GM10266 (cell line): ENCODE measurements around the gene NUAK1.
"Not testable (repeated sequence)": the region's sequence is repeated elsewhere in the genome, so short reads cannot be mapped to it uniquely, and the experiment has no call there.

Experiments
- DNase-seq: peaks from one replicate; pipeline ENCODE4 v3.0.0; 2012; ENCODE audit errors: extremely low spot score
- TF ChIP-seq, protein P1 (sequence below): IDR thresholded peaks from 2 replicates; pipeline ENCODE4 v1.5.1; 2012; ENCODE audit warnings: mild to moderate bottlenecking, low read depth; ENCODE audit not compliant: control insufficient read depth, insufficient read depth; ENCODE audit errors: missing control alignments

NUAK1 gene

DNA sequence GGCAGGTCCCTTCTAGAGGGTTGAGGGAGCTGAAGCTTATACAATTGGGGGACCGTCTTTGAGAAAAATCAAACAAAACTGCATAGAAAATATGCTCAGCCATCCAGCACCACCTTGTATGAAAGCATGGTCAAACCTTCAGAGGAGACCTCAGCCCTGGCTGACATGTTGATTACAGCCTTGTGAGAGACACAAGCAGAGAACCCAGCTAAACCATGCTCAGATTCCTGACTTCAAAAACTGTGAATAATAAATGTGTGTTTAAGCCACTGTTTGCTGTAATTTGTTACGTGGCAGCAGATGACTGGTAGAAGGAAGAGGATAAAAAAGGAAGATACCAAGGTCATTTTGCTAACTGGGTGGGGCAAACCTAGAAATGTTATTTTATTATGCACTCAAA is 115.7 kb downstream of the NUAK1 start:
- no peak for DNase-seq
- TF ChIP-seq, protein P1, sequence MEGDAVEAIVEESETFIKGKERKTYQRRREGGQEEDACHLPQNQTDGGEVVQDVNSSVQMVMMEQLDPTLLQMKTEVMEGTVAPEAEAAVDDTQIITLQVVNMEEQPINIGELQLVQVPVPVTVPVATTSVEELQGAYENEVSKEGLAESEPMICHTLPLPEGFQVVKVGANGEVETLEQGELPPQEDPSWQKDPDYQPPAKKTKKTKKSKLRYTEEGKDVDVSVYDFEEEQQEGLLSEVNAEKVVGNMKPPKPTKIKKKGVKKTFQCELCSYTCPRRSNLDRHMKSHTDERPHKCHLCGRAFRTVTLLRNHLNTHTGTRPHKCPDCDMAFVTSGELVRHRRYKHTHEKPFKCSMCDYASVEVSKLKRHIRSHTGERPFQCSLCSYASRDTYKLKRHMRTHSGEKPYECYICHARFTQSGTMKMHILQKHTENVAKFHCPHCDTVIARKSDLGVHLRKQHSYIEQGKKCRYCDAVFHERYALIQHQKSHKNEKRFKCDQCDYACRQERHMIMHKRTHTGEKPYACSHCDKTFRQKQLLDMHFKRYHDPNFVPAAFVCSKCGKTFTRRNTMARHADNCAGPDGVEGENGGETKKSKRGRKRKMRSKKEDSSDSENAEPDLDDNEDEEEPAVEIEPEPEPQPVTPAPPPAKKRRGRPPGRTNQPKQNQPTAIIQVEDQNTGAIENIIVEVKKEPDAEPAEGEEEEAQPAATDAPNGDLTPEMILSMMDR: no peak

DNA sequence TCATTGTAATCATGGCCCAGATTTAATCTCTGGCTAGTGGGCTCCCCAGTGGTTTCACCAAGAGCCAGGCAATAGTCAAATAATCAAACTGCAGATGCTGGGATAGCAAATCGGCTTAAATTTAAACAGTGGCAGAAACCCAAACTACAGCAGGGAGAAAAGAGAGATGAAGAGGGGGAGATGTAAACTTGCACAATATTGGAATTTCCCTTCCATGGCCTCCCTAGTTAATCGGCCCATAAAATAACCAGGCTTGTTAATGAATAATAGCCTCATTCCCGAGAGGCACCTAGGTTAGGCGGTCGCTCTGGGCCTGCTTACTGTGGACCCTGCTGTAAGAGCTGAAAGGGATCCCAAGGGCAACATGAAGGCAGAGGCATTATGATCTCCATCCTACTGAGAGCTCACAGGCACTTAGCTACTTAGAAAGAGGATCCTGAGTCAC is 116.2 kb downstream of the NUAK1 start:
- DNase-seq: no peak

DNA sequence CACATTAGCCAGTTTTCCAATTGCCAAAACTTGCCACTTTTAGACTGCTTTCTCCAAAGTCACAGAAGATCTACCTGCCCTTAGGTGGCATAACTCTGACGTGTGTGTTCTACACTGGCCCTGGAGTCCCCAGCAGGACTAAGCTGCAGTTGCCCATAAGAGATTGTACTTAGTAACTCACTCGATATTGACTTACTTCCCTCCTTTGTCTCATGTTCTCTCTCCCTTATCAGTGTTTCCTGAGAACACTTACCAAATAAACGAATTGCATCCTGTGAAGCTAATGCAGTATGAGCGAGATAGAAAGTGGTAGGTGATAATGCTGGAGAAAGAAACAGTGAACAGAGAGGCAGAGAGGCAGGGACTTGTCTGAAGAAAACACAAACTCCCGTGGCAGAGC is 117.2 kb downstream of the NUAK1 start:
- TF ChIP-seq, protein P1: no peak

More for the DNA sequence above, 116.2 kb downstream of the NUAK1 start:
- TF ChIP-seq, protein P1: no peak

DNA sequence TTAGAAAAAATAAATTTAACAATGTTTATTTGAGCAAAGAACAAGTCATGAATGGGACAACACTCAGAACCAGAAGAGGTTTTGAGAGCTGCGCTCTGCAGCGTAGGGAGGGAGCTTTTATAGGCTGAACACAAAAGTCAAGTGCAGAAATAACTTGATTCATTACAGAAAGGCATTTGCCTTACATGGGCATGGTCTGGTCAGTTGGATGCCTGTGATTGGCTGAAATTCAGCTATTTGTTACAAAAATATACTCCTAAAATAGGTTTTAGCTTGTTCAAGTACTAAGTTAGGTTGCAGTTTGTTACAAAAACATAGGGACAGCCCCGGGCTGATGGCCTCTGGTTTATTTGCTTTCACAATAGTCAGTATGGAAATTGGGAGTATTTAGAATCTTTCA is 118.0 kb downstream of the NUAK1 start:
- TF ChIP-seq, protein P1: no peak
- no peak for DNase-seq

More for the DNA sequence above, 117.2 kb downstream of the NUAK1 start:
- DNase-seq: no peak

- TF ChIP-seq, protein P1: no peak
- DNase-seq: no peak
Observed at GRCh38 chr12:106019144-106019543, 119.6 kb downstream of the NUAK1 start.

DNA sequence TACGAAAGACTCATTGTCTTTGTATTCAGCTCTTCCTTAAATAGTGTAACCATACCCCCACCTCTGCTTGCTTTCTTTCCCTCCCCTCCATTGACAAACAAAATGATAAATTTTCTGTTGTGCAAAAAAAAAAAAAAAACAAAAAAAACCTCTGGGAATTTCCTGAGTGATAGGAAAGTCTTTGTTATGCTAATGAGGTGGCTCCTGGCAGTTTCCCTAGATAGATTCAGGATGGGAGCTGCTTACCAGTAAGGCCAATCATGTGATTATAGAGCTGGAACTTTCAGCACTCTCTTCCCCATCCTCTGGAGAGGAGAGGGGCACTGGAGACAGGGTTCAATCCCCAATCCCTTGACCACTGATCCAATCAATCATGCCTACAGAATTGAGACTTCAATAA is 120.5 kb downstream of the NUAK1 start:
- no peak for DNase-seq
- TF ChIP-seq, protein P1: no peak

- DNase-seq: not testable (repeated sequence)
Observed at GRCh38 chr12:106016601-106017278, 122.0 kb downstream of the NUAK1 start.

- TF ChIP-seq, protein P1: no peak
- DNase-seq: no peak
Observed at GRCh38 chr12:106015646-106016045, 123.1 kb downstream of the NUAK1 start.
